Erythroblast (primary cell): ENCODE data around the gene LRCH3.
"Not testable (repeated sequence)": the region's sequence is repeated elsewhere in the genome, so short reads cannot be mapped to it uniquely, and the experiment has no call there.

Experiments used
- GATA1 ChIP-seq: IDR thresholded peaks from 2 replicates; pipeline ENCODE4 v1.6.1; 2011; ENCODE audit warnings: low read depth, mild to moderate bottlenecking, control low read depth, low read length, moderate library complexity
- POLR2A ChIP-seq: IDR thresholded peaks from 2 replicates; pipeline ENCODE4 v1.6.1; 2011; ENCODE audit warnings: mild to moderate bottlenecking, low read length

- not testable (repeated sequence) for TF ChIP-seq POLR2A, GATA1
These were observed 96.5 kb downstream of the LRCH3 start for GRCh38 chr3:197887430-197888053.
